ENCODE results near the gene ALDH16A1. TPM values are rescaled to one million over a fixed set of nuclear protein-coding genes. Genes with fewer than 3 reads are reported as not detected.
"Not testable (repeated sequence)": the region's sequence is repeated elsewhere in the genome, so short reads cannot be mapped to it uniquely, and the experiment has no call there.

Gene ALDH16A1
- total RNA-seq, 2 donors from 2014 or later, result 9.5 to 18.5 TPM

DNA sequence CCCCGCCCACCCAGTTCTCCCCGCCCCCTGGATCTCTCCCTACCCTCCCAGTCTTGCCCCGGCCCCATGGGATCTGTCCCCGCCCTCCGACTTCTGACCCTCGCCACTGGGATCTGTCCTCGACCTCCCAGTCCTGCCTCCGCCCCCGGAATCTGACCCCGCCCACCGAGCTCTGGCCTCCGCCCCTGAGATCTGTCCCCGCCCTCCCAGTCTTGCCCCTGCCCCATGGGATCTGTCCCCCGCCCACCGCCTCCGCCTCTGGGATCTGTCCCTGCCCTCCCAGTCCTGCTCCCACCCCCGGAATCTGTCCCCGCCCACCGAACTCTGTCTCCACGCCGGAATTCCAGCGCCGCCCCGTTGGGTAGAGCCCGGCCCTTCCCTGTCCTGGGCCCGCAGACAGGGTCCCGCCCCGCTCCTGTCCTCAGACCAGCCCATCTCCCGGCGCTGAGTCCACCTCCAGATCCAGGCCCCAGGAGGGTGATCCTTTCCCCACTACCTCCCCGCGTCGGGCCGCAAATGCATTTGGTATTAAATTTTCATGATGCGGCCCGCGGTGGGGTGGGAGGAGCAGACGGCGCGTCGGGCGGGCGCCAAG is 10.2 kb upstream of the ALDH16A1 start:
- Histone ChIP-seq H3K4me1 (peaks cover 0 to 20% of the 10 kb centered on the region in 2 donors), H3K27me3 (no peaks in the 10 kb centered on the region), H3K36me3 (no peaks in the 10 kb centered on the region), H3K9me3 (no peaks in the 10 kb centered on the region), H3K4me3 (peak overlapping the region; percentile 56 to 73), H3K27ac (peak overlapping the region; percentile 89 to 90)
- TF ChIP-seq, protein P1, sequence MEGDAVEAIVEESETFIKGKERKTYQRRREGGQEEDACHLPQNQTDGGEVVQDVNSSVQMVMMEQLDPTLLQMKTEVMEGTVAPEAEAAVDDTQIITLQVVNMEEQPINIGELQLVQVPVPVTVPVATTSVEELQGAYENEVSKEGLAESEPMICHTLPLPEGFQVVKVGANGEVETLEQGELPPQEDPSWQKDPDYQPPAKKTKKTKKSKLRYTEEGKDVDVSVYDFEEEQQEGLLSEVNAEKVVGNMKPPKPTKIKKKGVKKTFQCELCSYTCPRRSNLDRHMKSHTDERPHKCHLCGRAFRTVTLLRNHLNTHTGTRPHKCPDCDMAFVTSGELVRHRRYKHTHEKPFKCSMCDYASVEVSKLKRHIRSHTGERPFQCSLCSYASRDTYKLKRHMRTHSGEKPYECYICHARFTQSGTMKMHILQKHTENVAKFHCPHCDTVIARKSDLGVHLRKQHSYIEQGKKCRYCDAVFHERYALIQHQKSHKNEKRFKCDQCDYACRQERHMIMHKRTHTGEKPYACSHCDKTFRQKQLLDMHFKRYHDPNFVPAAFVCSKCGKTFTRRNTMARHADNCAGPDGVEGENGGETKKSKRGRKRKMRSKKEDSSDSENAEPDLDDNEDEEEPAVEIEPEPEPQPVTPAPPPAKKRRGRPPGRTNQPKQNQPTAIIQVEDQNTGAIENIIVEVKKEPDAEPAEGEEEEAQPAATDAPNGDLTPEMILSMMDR (IDR thresholded peaks at IDR 0.05), result no peak
- peak; percentile 95 for DNase-seq (ENCODE audit: low spot score)

DNA sequence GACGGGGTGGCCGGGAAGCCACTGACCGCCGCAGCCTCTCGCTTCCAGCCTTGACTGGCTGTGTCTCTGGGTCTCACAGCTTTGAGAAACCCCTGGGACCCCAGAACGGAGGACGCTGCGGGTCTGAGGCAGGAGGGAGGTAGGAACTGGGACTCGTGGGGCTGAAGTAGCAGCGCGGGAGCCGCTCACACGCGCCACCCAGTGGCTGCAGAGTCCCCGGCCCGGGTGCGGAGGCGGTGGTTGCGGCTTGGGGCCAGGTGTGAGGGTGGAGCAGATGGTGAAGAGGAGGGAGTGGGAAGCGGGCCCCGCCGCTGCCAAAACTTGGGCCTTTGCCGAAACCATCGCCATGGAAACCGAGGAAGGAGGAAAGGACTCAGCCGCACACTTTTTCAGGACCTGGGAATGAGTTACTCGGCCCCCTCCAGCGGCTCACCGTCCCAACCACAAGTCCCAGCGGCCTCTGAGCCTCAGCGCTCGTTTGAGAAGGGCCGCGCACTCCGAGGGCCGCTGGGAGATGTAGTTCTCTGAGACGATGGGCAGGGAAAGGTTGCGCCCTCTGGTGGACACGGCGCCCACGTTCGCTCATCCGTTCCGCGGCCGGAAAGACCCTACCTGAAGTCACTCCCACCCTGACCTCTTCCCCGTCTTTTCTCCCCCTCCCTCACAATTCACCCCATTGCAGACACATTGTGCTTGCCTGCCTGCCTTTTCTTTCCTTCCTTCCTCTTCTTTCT is 9.5 kb upstream of the ALDH16A1 start:
- H3K27ac ChIP-seq, result peak overlapping the region; percentile 89 to 90
- no peaks in the 10 kb centered on the region for H3K27me3 ChIP-seq
- TF ChIP-seq, protein P1 (IDR thresholded peaks at IDR 0.05), result peak; percentile 75 to 90
- peak; percentile 96 for DNase-seq (ENCODE audit: low spot score)
- peaks cover 0 to 21% of the 10 kb centered on the region in 2 donors for H3K4me1 ChIP-seq
- peak overlapping the region; percentile 56 to 73 for H3K4me3 ChIP-seq
- H3K36me3 ChIP-seq, result no peaks in the 10 kb centered on the region
- no peaks in the 10 kb centered on the region for H3K9me3 ChIP-seq

DNA sequence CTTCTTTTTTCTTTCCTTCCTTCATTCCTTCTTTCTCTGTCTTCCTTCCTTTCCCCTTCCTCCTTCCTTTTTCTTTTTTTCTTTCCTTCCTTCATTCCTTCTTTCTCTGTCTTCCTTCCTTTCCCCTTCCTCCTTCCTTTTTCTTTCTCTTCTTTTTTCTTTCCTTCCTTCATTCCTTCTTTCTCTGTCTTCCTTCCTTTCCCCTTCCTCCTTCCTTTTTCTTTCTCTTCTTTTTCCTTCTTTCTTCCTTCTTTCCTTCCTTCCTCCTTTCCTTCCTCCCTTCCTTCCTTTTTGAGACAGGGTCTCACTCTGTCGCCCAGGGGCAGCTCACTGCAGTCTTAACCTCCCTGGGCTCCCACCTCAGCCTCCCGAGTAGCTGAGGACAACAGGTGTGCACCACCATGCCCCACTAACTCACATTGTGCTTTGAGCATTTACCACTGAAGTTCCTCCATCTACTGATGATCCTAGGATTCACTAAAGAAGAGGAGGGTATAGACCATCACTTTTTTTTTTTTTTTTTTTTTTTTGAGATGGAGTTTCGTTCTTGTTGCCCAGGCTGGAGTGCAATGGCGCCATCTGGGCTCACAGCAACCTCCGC is 8.8 kb upstream of the ALDH16A1 start:
- not testable (repeated sequence) for H3K9me3 ChIP-seq; H3K27me3 ChIP-seq; H3K27ac ChIP-seq; H3K36me3 ChIP-seq; DNase-seq (ENCODE audit: low spot score)
- H3K4me3 ChIP-seq, result peak overlapping the region in 1 of 2 donors; percentile 73
- H3K4me1 ChIP-seq, result peaks cover 0 to 21% of the 10 kb centered on the region in 2 donors

DNA sequence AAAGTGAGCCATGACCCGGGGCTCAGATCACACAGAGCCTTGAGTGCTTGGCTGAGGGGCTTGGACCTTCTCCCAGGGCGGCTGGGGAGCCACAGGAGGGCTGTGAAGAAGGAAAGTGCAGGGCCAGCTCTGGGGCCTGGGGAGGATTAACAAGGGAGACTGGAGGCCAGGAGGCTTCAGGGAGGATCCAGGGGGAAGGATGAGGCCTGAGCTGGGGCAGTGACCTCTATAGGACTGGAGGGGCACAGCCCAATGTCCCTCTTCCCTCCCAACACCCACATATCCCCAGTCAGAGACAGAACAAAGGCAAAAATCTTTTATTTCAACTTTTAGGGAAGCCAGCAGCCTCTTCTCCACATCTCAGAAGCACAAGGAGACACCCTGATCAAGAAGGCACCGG is 7.0 kb upstream of the ALDH16A1 start:
- H3K4me1 ChIP-seq, result peaks cover 0 to 22% of the 10 kb centered on the region in 2 donors
- H3K36me3 ChIP-seq, result peaks cover 5% of the 10 kb centered on the region
- H3K9me3 ChIP-seq, result no peaks in the 10 kb centered on the region
- TF ChIP-seq, protein P1 (IDR thresholded peaks at IDR 0.05), result no peak
- H3K4me3 ChIP-seq, result no peak overlapping the region
- no peaks in the 10 kb centered on the region for H3K27me3 ChIP-seq
- no peak overlapping the region for H3K27ac ChIP-seq
- no peak for DNase-seq (ENCODE audit: low spot score)

DNA sequence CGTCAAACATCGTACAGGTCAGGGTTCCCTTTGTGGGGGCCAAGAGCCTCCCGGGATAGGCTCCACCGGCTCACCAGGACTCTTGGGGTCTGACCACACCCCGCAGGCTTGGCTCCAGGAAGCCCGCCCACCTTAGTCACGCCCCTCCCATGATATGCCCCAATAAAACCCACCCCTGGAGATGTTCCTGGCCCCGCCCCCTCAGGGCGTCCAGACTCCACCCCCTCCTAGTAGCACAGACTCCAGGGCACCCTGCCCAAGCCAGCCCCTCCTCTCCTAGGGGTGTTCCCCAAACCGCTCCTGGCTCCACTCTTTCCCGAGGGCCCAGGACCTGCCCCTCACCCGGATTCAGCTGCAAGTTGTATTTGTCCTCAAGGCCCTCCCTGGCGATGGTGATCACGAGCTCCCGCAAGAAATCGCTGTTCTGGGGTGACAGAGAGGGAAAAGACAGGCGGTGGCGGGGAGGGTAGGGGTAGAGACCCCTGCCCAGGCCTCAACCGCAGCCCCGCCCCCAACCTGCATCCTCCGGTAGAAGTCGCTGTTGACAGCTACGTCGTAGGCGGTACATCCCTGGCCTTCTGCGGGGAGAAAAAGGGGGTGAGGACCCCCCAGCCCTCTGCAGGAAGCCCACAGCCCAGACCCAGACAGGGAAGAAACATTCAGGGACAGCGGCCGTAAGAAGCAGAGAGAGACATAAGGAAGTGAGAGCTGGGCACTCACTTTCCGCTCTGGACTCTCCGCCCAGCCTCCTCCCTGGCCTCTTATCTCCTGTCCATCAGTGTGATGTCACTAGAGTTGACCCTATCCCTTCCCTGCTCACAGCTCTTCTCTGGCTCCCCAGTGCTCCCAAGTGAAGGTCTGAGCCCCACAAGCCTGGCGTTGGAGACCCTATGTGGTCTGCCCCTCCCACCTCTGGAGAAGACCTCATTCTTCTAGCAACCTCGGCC is 5.3 kb upstream of the ALDH16A1 start:
- Histone ChIP-seq H3K27ac (no peak overlapping the region), H3K36me3 (peaks cover 5% of the 10 kb centered on the region), H3K27me3 (no peaks in the 10 kb centered on the region), H3K4me1 (peaks cover 0 to 18% of the 10 kb centered on the region in 2 donors), H3K9me3 (no peaks in the 10 kb centered on the region), H3K4me3 (no peak overlapping the region)
- no peak for DNase-seq (ENCODE audit: low spot score)
- TF ChIP-seq, protein P1 (IDR thresholded peaks at IDR 0.05), result no peak

Data from right atrium auricular region (tissue), 2 donors.